Karpas-422 (cell line): ENCODE data around the gene FAM47B. TPM values are rescaled to one million over a fixed set of nuclear protein-coding genes. Genes with fewer than 3 reads are reported as not detected.
A peak's percentile ranks its signal among the peaks of the same experiment; 100 is the strongest.

Experiments used
- DNase-seq: peaks from one replicate; pipeline ENCODE4 v3.0.0-alpha.2; 2015
- H2AFZ ChIP-seq: fragments of 200-600 bp; sonication (generic); 2 replicates; pipeline ENCODE4 v1.6.1; 2014; ENCODE audit warnings: antibody characterized with exemption, low read length, mixed read lengths
- H3K27ac ChIP-seq: fragments of 200-600 bp; sonication (generic); 2 replicates; pipeline ENCODE4 v1.5.1; 2014; ENCODE audit warnings: mild to moderate bottlenecking, low read length, moderate library complexity
- H3K27me3 ChIP-seq: fragments of 200-600 bp; sonication (generic); 2 replicates; pipeline ENCODE4 v1.6.1; 2014; ENCODE audit warnings: low read length, mixed read lengths
- H3K36me3 ChIP-seq: fragments of 200-600 bp; sonication (generic); 2 replicates; pipeline ENCODE4 v1.6.1; 2014; ENCODE audit warnings: low read length, mixed read lengths; ENCODE audit not compliant: insufficient read depth
- H3K4me1 ChIP-seq: fragments of 200-600 bp; sonication (generic); 2 replicates; pipeline ENCODE4 v1.6.1; 2014; ENCODE audit warnings: mild to moderate bottlenecking, low read length, mixed read lengths
- H3K4me2 ChIP-seq: fragments of 200-600 bp; sonication (generic); 2 replicates; pipeline ENCODE4 v1.6.1; 2014; ENCODE audit warnings: low read length, low read depth, mild to moderate bottlenecking; ENCODE audit not compliant: poor library complexity, severe bottlenecking
- H3K4me3 ChIP-seq: fragments of 200-600 bp; sonication (generic); 2 replicates; pipeline ENCODE4 v1.5.1; 2014; ENCODE audit warnings: mild to moderate bottlenecking, antibody characterized with exemption, low read length, mixed read lengths
- H3K79me2 ChIP-seq: fragments of 200-600 bp; sonication (generic); 2 replicates; pipeline ENCODE4 v1.6.1; 2014; ENCODE audit warnings: mild to moderate bottlenecking, low read length, mixed read lengths
- H3K9ac ChIP-seq: fragments of 200-600 bp; sonication (generic); 2 replicates; pipeline ENCODE4 v1.6.0; 2014; ENCODE audit warnings: low read length
- H3K9me2 ChIP-seq: fragments of 200-600 bp; sonication (generic), shearing (Covaris generic); replicated peaks from 2 replicates; pipeline ENCODE4 v1.6.0; 2014; ENCODE audit warnings: mild to moderate bottlenecking, low read length, moderate library complexity; ENCODE audit not compliant: insufficient read depth
- H3K9me3 ChIP-seq: fragments of 300-700, 200-600 bp; sonication (generic); 2 replicates; pipeline ENCODE4 v1.6.1; 2014; ENCODE audit warnings: low read length, mixed read lengths
- H4K20me1 ChIP-seq: fragments of 200-600 bp; sonication (generic); 2 replicates; pipeline ENCODE4 v1.6.1; 2014; ENCODE audit warnings: mild to moderate bottlenecking, antibody characterized with exemption, low read length, low read depth; ENCODE audit not compliant: insufficient read depth
- total RNA-seq: library from RNA; depleted of rRNA; stranded (reverse); fragments of >200 nt; shearing (Covaris generic); gene quantifications from 2 replicates; pipeline ENCODE4 v1.2.3, GENCODE V29; 2014; ENCODE audit warnings: low replicate concordance

FAM47B gene
- total RNA-seq, 1 experiment from 2014 or later: not detected

- no peak overlapping the region for H3K9ac ChIP-seq
- no peaks in the 10 kb centered on the region for H3K9me2 ChIP-seq
- H3K27ac ChIP-seq: no peak overlapping the region
- no peaks in the 10 kb centered on the region for H3K4me1 ChIP-seq
- no peaks in the 10 kb centered on the region for H3K79me2 ChIP-seq
- H3K27me3 ChIP-seq: no peaks in the 10 kb centered on the region
- DNase-seq: no peak
- no peak overlapping the region for H2AFZ ChIP-seq
- H4K20me1 ChIP-seq: no peaks in the 10 kb centered on the region
- H3K4me3 ChIP-seq: no peak overlapping the region
- H3K36me3 ChIP-seq: no peaks in the 10 kb centered on the region
- H3K9me3 ChIP-seq: peaks cover 6% of the 10 kb centered on the region; the same call in 1 of the 2 replicates
- H3K4me2 ChIP-seq: no peak overlapping the region
Measured at GRCh38 chrX:34918091-34918736, 24.4 kb upstream of the FAM47B start.

- Histone ChIP-seq H3K27ac (no peak overlapping the region), H3K9me2 (no peaks in the 10 kb centered on the region), H3K4me1 (no peaks in the 10 kb centered on the region), H3K4me3 (no peak overlapping the region), H3K79me2 (no peaks in the 10 kb centered on the region), H3K36me3 (no peaks in the 10 kb centered on the region), H3K9ac (no peak overlapping the region), H4K20me1 (no peaks in the 10 kb centered on the region), H2AFZ (no peak overlapping the region), H3K4me2 (no peak overlapping the region), H3K27me3 (no peaks in the 10 kb centered on the region), H3K9me3 (peaks cover 9% of the 10 kb centered on the region)
- DNase-seq: peak; percentile 41
Measured at GRCh38 chrX:34918856-34919255, 23.7 kb upstream of the FAM47B start.

GRCh38 chrX:34927866-34928265 lies 14.7 kb upstream of the FAM47B start:
- Histone ChIP-seq H3K9me2 (no peaks in the 10 kb centered on the region), H3K9ac (no peak overlapping the region), H3K4me3 (no peak overlapping the region), H3K36me3 (no peaks in the 10 kb centered on the region), H4K20me1 (no peaks in the 10 kb centered on the region), H3K4me1 (no peaks in the 10 kb centered on the region), H3K27ac (no peak overlapping the region), H3K79me2 (no peaks in the 10 kb centered on the region), H3K27me3 (no peaks in the 10 kb centered on the region), H2AFZ (no peak overlapping the region), H3K4me2 (no peak overlapping the region), H3K9me3 (peaks cover 31% of the 10 kb centered on the region)
- no peak for DNase-seq

GRCh38 chrX:34943235-34943634 lies 639 bp downstream of the FAM47B start:
- H3K9me2 ChIP-seq: no peaks in the 10 kb centered on the region
- no peaks in the 10 kb centered on the region for H3K79me2 ChIP-seq
- H3K4me3 ChIP-seq: no peak overlapping the region
- H3K4me2 ChIP-seq: no peak overlapping the region
- DNase-seq: no peak
- H3K9me3 ChIP-seq: peaks cover 13% of the 10 kb centered on the region
- no peak overlapping the region for H3K9ac ChIP-seq
- H2AFZ ChIP-seq: no peak overlapping the region
- no peak overlapping the region for H3K27ac ChIP-seq
- no peaks in the 10 kb centered on the region for H3K4me1 ChIP-seq
- H3K27me3 ChIP-seq: no peaks in the 10 kb centered on the region
- H4K20me1 ChIP-seq: no peaks in the 10 kb centered on the region
- no peaks in the 10 kb centered on the region for H3K36me3 ChIP-seq

GRCh38 chrX:34956916-34957315 lies 14.3 kb downstream of the FAM47B start:
- Histone ChIP-seq H3K4me3 (no peak overlapping the region), H3K36me3 (no peaks in the 10 kb centered on the region), H3K9me3 (peaks cover 24% of the 10 kb centered on the region), H3K79me2 (no peaks in the 10 kb centered on the region), H3K27ac (no peak overlapping the region), H3K4me1 (no peaks in the 10 kb centered on the region), H3K27me3 (no peaks in the 10 kb centered on the region), H4K20me1 (no peaks in the 10 kb centered on the region), H2AFZ (no peak overlapping the region), H3K9me2 (no peaks in the 10 kb centered on the region), H3K9ac (no peak overlapping the region), H3K4me2 (no peak overlapping the region)
- DNase-seq: no peak

GRCh38 chrX:34961662-34962061 lies 19.1 kb downstream of the FAM47B start:
- no peaks in the 10 kb centered on the region for H4K20me1 ChIP-seq
- no peaks in the 10 kb centered on the region for H3K9me2 ChIP-seq
- no peak overlapping the region for H3K4me3 ChIP-seq
- H3K9ac ChIP-seq: no peak overlapping the region
- H2AFZ ChIP-seq: no peak overlapping the region
- H3K4me2 ChIP-seq: no peak overlapping the region
- no peaks in the 10 kb centered on the region for H3K79me2 ChIP-seq
- no peaks in the 10 kb centered on the region for H3K36me3 ChIP-seq
- H3K9me3 ChIP-seq: peaks cover 19% of the 10 kb centered on the region; the same call in 1 of the 2 replicates
- H3K27ac ChIP-seq: no peak overlapping the region
- no peak for DNase-seq
- H3K27me3 ChIP-seq: no peaks in the 10 kb centered on the region
- H3K4me1 ChIP-seq: no peaks in the 10 kb centered on the region

GRCh38 chrX:34972206-34972605 lies 29.6 kb downstream of the FAM47B start:
- no peak overlapping the region for H3K4me2 ChIP-seq

GRCh38 chrX:34978171-34978570 lies 35.6 kb downstream of the FAM47B start:
- DNase-seq: no peak
- H3K9me3 ChIP-seq: peaks cover 47% of the 10 kb centered on the region

More at GRCh38 chrX:34972206-34972605, 29.6 kb downstream of the FAM47B start:
- H4K20me1 ChIP-seq: no peaks in the 10 kb centered on the region
- H3K9me3 ChIP-seq: peaks cover 33% of the 10 kb centered on the region
- no peak overlapping the region for H3K9ac ChIP-seq
- no peak overlapping the region for H3K4me3 ChIP-seq
- no peaks in the 10 kb centered on the region for H3K79me2 ChIP-seq
- no peak overlapping the region for H3K27ac ChIP-seq
- no peaks in the 10 kb centered on the region for H3K4me1 ChIP-seq
- H3K36me3 ChIP-seq: no peaks in the 10 kb centered on the region
- H3K9me2 ChIP-seq: no peaks in the 10 kb centered on the region
- H2AFZ ChIP-seq: no peak overlapping the region
- H3K27me3 ChIP-seq: no peaks in the 10 kb centered on the region
- no peak for DNase-seq

More at GRCh38 chrX:34978171-34978570, 35.6 kb downstream of the FAM47B start:
- Histone ChIP-seq H3K79me2 (no peaks in the 10 kb centered on the region), H3K9ac (no peak overlapping the region), H3K4me1 (no peaks in the 10 kb centered on the region), H3K4me2 (no peak overlapping the region), H3K36me3 (no peaks in the 10 kb centered on the region), H2AFZ (no peak overlapping the region), H3K9me2 (no peaks in the 10 kb centered on the region), H4K20me1 (no peaks in the 10 kb centered on the region), H3K27me3 (no peaks in the 10 kb centered on the region), H3K27ac (no peak overlapping the region), H3K4me3 (no peak overlapping the region)
